ENCODE data around the gene BEND7. TPM values are rescaled to one million over a fixed set of nuclear protein-coding genes. Genes with fewer than 3 reads are reported as not detected.

The BEND7 gene
- total and polyA plus RNA-seq, 2 donors: 0.66 to 2.1 TPM

DNA sequence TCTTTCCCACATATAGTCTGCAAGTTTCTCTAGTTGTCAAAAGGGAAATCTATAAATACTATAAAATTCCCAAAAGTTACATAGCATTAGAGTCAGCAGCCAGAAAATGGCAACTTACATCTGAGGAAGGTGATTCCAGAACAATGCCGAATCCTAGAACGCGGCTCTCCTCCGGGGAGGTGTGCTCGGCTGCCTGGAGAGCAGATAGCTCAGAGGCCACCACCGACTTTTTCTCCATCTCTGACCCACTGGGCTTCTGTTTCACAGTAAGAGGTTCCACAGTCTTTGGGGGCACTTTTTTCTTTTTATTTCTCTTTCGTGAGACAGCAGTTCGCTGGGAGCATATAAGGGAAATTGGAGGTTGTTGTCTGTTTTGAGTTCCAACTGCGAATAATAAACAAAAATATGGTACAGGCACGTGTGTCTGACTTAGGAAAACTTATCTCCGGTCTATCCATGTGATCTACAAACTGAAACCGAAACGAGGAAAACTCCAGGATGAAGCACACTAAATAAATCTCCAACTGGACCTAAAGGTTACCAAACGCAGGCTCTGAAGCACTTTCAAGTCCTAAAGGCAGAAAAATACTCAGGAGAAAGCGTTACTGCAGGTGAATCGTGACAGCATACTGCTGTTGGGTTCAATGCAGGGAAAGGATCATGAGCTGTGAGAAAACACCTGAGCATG is 36.2 kb downstream of the BEND7 start:
- no peak overlapping the region for H3K27ac ChIP-seq (ENCODE audit: low read depth in 1 of 2, low read length in 1 of 2)
- WGBS: 95% methylated on average over 16 of the region's 16 CpGs
- no peak overlapping the region for H3K4me3 ChIP-seq (ENCODE audit: low read length in 2 of 2)

DNA sequence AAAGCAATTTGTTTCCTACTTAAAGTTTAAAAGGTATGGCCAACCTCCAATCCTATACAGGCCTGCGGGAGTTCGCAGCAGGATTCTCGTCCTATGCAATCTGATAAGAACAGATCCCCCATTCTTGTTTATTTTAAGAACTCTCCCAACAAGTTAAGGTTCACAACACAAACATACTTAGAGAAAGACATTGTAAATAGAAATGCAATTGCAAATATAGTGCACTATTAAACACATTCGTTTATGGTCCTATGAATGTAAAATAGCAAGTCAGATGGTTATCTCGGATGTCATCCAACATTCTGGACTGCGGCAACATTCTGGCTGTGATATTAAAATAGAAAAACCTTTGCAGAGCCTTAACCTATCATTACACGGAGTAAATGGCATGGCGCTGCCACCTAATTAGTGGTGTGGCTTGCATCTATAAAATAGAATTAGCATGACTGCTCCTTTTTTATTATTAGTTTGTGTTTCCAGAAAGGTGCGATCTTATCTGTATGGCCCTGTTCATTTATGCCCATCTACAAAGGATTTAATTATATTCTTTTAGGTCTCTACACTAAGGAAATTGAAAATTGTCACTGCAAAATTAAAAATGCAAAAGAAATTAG is 37.0 kb downstream of the BEND7 start:
- WGBS: 87% methylated on average over 9 of the region's 9 CpGs
- H3K4me3 ChIP-seq (ENCODE audit: low read length in 2 of 2): no peak overlapping the region
- no peaks in the 10 kb centered on the region for H3K36me3 ChIP-seq (ENCODE audit: control insufficient read depth in 2 of 2, insufficient read depth in 2 of 2, low read length in 1 of 2)
- no peaks in the 10 kb centered on the region for H3K27me3 ChIP-seq (ENCODE audit: control insufficient read depth in 2 of 2, insufficient read depth in 1 of 2, low read length in 1 of 2)
- H3K4me1 ChIP-seq (ENCODE audit: control insufficient read depth in 2 of 2, insufficient read depth in 2 of 2, low read length in 2 of 2): no peaks in the 10 kb centered on the region
- no peak overlapping the region for H3K27ac ChIP-seq (ENCODE audit: low read depth in 1 of 2, low read length in 1 of 2)
- no peaks in the 10 kb centered on the region for H3K9me3 ChIP-seq (ENCODE audit: control insufficient read depth in 2 of 2, insufficient read depth in 1 of 2, low read length in 1 of 2)
- no peak for DNase-seq (ENCODE audit: low read depth in 6 of 9, low spot score in 9 of 9)

More for the DNA sequence above, 36.2 kb downstream of the BEND7 start:
- no peaks in the 10 kb centered on the region for H3K36me3 ChIP-seq (ENCODE audit: control insufficient read depth in 2 of 2, insufficient read depth in 2 of 2, low read length in 1 of 2)
- no peak for DNase-seq (ENCODE audit: low read depth in 6 of 9, low spot score in 9 of 9)
- H3K4me1 ChIP-seq (ENCODE audit: control insufficient read depth in 2 of 2, insufficient read depth in 2 of 2, low read length in 2 of 2): no peaks in the 10 kb centered on the region
- no peaks in the 10 kb centered on the region for H3K9me3 ChIP-seq (ENCODE audit: control insufficient read depth in 2 of 2, insufficient read depth in 1 of 2, low read length in 1 of 2)
- no peaks in the 10 kb centered on the region for H3K27me3 ChIP-seq (ENCODE audit: control insufficient read depth in 2 of 2, insufficient read depth in 1 of 2, low read length in 1 of 2)

DNA sequence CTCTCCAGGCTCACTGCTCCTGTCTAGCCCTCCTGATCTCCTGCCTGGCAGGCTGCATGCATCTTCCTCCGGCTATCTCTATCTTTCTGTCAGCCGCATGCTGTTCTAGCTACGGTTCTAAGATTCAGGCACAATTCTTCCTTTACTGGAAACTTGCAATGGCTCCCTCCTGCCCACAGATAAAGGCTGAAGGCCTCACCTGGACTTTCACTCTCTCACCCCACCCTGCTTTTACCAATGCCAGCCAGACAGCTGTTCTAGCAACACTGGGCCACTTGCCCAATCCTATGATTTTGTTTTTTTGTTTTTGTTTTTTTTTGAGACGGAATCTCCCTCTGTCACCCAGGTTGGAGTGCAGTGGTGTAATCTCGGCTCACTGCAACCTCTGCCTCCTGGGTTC is 38.3 kb downstream of the BEND7 start:
- DNase-seq (ENCODE audit: low read depth in 6 of 9, low spot score in 9 of 9): no peak
- WGBS: 98% methylated on average over 5 of the region's 5 CpGs
- H3K4me3 ChIP-seq (ENCODE audit: low read length in 2 of 2): no peak overlapping the region

DNA sequence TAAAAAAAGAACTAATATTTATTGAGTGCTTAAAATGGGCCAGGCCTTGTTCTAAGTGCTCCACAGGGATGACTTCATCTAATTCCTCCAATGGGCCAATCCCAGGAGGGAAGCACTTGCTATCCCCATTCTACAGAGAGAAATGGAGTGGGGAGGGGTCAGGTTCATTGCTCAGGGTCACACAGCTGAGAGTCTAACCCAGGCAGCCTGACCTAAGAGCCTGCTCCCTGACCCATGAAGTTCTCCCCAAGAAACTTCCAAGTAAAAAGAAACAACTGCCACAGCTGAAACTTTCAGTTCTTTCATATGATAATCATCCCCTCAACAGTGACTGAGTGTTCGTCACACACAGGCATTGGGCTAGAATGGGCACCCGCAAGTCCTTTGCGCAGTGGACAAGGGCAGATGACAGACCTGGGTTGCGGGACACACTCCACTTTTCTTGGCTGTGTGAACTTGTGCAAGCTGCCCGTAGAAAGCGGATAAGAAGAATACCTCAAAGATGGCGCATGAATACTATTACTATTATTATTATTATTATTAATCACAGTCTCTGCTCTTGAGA is 39.7 kb downstream of the BEND7 start:
- H3K4me1 ChIP-seq (ENCODE audit: control insufficient read depth in 2 of 2, insufficient read depth in 2 of 2, low read length in 2 of 2): no peaks in the 10 kb centered on the region
- no peaks in the 10 kb centered on the region for H3K36me3 ChIP-seq (ENCODE audit: control insufficient read depth in 2 of 2, insufficient read depth in 2 of 2, low read length in 1 of 2)
- DNase-seq (ENCODE audit: low read depth in 6 of 9, low spot score in 9 of 9): no peak
- no peaks in the 10 kb centered on the region for H3K27me3 ChIP-seq (ENCODE audit: control insufficient read depth in 2 of 2, insufficient read depth in 1 of 2, low read length in 1 of 2)
- WGBS: 98% methylated on average over 7 of the region's 7 CpGs
- H3K9me3 ChIP-seq (ENCODE audit: control insufficient read depth in 2 of 2, insufficient read depth in 1 of 2, low read length in 1 of 2): no peaks in the 10 kb centered on the region
- H3K27ac ChIP-seq (ENCODE audit: low read depth in 1 of 2, low read length in 1 of 2): no peak overlapping the region
- H3K4me3 ChIP-seq (ENCODE audit: low read length in 2 of 2): no peak overlapping the region

More for the DNA sequence above, 38.3 kb downstream of the BEND7 start:
- Histone ChIP-seq H3K27me3 (ENCODE audit: control insufficient read depth in 2 of 2, insufficient read depth in 1 of 2, low read length in 1 of 2) (no peaks in the 10 kb centered on the region), H3K4me1 (ENCODE audit: control insufficient read depth in 2 of 2, insufficient read depth in 2 of 2, low read length in 2 of 2) (no peaks in the 10 kb centered on the region), H3K36me3 (ENCODE audit: control insufficient read depth in 2 of 2, insufficient read depth in 2 of 2, low read length in 1 of 2) (no peaks in the 10 kb centered on the region), H3K9me3 (ENCODE audit: control insufficient read depth in 2 of 2, insufficient read depth in 1 of 2, low read length in 1 of 2) (no peaks in the 10 kb centered on the region), H3K27ac (ENCODE audit: low read depth in 1 of 2, low read length in 1 of 2) (no peak overlapping the region)

DNA sequence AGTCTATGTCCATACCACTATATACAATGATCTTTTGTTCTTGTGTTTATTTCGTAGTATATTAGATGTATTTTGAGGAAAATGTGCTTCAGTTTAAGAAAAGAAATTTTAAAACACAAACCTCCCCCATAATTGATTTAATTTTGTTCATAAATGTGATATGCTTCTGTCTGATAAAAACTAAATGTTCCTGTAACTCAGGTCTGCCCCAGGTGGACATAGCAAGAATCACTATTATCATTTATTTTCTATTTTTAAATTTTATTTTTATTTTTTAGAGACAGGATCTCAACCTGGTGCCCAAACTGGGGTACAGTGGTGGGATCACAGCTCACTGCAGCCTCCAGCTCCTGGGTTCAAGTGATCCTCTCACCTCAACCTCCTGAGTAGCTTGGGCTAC is 43.2 kb downstream of the BEND7 start:
- 97% methylated on average over 1 of the region's 1 CpG for WGBS
- no peak for DNase-seq (ENCODE audit: low read depth in 6 of 9, low spot score in 9 of 9)
- H3K4me1 ChIP-seq (ENCODE audit: control insufficient read depth in 2 of 2, insufficient read depth in 2 of 2, low read length in 2 of 2): no peaks in the 10 kb centered on the region

DNA sequence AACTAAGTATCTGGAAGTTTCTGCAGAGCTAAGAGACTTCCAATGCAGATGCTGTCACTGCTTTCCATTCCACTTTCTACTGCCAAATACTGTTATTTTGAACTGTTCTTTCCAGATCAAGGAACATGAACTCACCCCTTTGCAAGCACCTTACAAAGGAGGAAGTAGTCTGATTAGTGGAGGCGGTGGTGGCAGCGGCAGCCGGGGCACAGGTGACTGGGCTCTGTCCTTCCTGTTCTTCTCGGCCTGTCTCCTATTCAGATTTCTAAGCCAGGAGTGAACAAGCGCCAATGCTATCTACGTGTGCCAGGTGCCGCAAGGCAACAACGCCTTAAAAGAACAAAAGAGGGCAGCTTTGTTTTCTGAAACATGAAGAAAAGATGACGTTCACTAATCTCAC is 44.9 kb downstream of the BEND7 start:
- Histone ChIP-seq H3K4me1 (ENCODE audit: control insufficient read depth in 2 of 2, insufficient read depth in 2 of 2, low read length in 2 of 2) (no peaks in the 10 kb centered on the region), H3K9me3 (ENCODE audit: control insufficient read depth in 2 of 2, insufficient read depth in 1 of 2, low read length in 1 of 2) (no peaks in the 10 kb centered on the region), H3K36me3 (ENCODE audit: control insufficient read depth in 2 of 2, insufficient read depth in 2 of 2, low read length in 1 of 2) (no peaks in the 10 kb centered on the region), H3K4me3 (ENCODE audit: low read length in 2 of 2) (no peak overlapping the region), H3K27ac (ENCODE audit: low read depth in 1 of 2, low read length in 1 of 2) (no peak overlapping the region), H3K27me3 (ENCODE audit: control insufficient read depth in 2 of 2, insufficient read depth in 1 of 2, low read length in 1 of 2) (peaks cover 0 to 6% of the 10 kb centered on the region in 2 donors)
- WGBS: 28% methylated on average over 9 of the region's 9 CpGs
- DNase-seq (ENCODE audit: low read depth in 6 of 9, low spot score in 9 of 9): peak in 2 of 9 donors; percentile 4 to 5

More for the DNA sequence above, 43.2 kb downstream of the BEND7 start:
- Histone ChIP-seq H3K27ac (ENCODE audit: low read depth in 1 of 2, low read length in 1 of 2) (no peak overlapping the region), H3K27me3 (ENCODE audit: control insufficient read depth in 2 of 2, insufficient read depth in 1 of 2, low read length in 1 of 2) (peaks cover 0 to 6% of the 10 kb centered on the region in 2 donors), H3K4me3 (ENCODE audit: low read length in 2 of 2) (no peak overlapping the region), H3K36me3 (ENCODE audit: control insufficient read depth in 2 of 2, insufficient read depth in 2 of 2, low read length in 1 of 2) (no peaks in the 10 kb centered on the region), H3K9me3 (ENCODE audit: control insufficient read depth in 2 of 2, insufficient read depth in 1 of 2, low read length in 1 of 2) (no peaks in the 10 kb centered on the region)

DNA sequence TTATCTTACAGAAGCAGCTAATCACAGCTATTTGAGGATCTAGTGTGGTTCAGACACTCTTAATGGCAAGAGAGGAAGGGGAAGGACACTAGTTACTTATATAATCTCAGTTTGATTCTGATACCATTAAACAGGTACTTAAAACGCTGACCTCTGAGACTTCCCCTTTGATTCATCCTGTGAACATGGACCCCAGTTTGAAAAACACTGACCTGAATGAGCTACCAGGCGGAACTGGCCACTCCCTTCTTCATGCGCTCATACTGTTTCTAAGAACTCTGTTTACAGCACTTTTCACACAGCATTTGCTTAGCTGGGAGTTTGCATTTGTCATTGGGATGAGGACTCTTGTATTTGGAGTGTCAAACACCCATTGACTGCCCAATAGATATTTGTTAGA is 45.7 kb downstream of the BEND7 start:
- DNase-seq (ENCODE audit: low read depth in 6 of 9, low spot score in 9 of 9): no peak
- 96% methylated on average over 3 of the region's 3 CpGs for WGBS
- Histone ChIP-seq H3K36me3 (ENCODE audit: control insufficient read depth in 2 of 2, insufficient read depth in 2 of 2, low read length in 1 of 2) (no peaks in the 10 kb centered on the region), H3K27me3 (ENCODE audit: control insufficient read depth in 2 of 2, insufficient read depth in 1 of 2, low read length in 1 of 2) (peaks cover 0 to 6% of the 10 kb centered on the region in 2 donors), H3K9me3 (ENCODE audit: control insufficient read depth in 2 of 2, insufficient read depth in 1 of 2, low read length in 1 of 2) (no peaks in the 10 kb centered on the region), H3K27ac (ENCODE audit: low read depth in 1 of 2, low read length in 1 of 2) (no peak overlapping the region), H3K4me3 (ENCODE audit: low read length in 2 of 2) (no peak overlapping the region), H3K4me1 (ENCODE audit: control insufficient read depth in 2 of 2, insufficient read depth in 2 of 2, low read length in 2 of 2) (no peaks in the 10 kb centered on the region)

DNA sequence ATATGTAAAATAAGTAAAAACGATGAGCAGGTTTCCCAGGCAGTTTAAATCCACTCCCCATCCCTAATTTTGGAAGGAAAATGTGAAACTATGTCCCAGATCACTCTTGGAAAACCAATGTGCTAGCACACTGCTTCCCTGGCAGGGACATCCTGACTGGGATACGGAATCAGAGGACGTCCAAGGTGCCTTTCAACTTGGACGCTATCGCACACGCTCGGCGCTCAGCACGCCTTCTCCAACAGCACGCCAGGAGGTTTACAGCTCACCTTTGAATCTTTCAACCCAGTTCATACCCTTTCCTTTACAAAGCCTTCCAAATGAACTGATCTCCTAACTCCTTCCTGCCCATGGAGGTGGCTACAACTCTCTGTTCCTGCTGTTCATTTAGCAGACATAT is 47.1 kb downstream of the BEND7 start:
- WGBS: 98% methylated on average over 10 of the region's 10 CpGs

DNA sequence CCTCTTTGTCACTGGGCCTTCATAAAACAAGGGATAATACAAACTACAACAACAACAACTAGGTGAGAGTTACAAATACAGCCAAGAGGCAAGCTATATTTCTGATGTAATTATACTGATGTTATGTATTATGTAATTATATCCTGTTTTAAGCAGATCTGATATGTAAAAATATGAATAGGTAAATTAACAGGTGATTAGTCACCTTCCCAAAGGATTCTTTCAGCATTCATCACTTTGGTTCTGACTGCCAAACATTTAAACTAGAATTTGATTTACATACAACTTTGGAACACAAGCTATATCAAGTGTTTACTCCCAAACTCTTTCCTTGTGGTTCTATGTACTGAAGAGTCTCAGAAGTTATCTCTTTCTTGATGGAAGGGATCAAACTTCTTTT is 53.7 kb downstream of the BEND7 start:
- H3K36me3 ChIP-seq (ENCODE audit: control insufficient read depth in 2 of 2, insufficient read depth in 2 of 2, low read length in 1 of 2): no peaks in the 10 kb centered on the region
- H3K4me3 ChIP-seq (ENCODE audit: low read length in 2 of 2): no peak overlapping the region
- H3K27me3 ChIP-seq (ENCODE audit: control insufficient read depth in 2 of 2, insufficient read depth in 1 of 2, low read length in 1 of 2): no peaks in the 10 kb centered on the region
- DNase-seq (ENCODE audit: low read depth in 6 of 9, low spot score in 9 of 9): no peak
- no peak overlapping the region for H3K27ac ChIP-seq (ENCODE audit: low read depth in 1 of 2, low read length in 1 of 2)
- no peaks in the 10 kb centered on the region for H3K4me1 ChIP-seq (ENCODE audit: control insufficient read depth in 2 of 2, insufficient read depth in 2 of 2, low read length in 2 of 2)
- peaks cover 0 to 4% of the 10 kb centered on the region in 2 donors for H3K9me3 ChIP-seq (ENCODE audit: control insufficient read depth in 2 of 2, insufficient read depth in 1 of 2, low read length in 1 of 2)

More for the DNA sequence above, 47.1 kb downstream of the BEND7 start:
- no peaks in the 10 kb centered on the region for H3K36me3 ChIP-seq (ENCODE audit: control insufficient read depth in 2 of 2, insufficient read depth in 2 of 2, low read length in 1 of 2)
- H3K4me1 ChIP-seq (ENCODE audit: control insufficient read depth in 2 of 2, insufficient read depth in 2 of 2, low read length in 2 of 2): no peaks in the 10 kb centered on the region
- no peak for DNase-seq (ENCODE audit: low read depth in 6 of 9, low spot score in 9 of 9)
- no peak overlapping the region for H3K4me3 ChIP-seq (ENCODE audit: low read length in 2 of 2)
- peaks cover 0 to 6% of the 10 kb centered on the region in 2 donors for H3K27me3 ChIP-seq (ENCODE audit: control insufficient read depth in 2 of 2, insufficient read depth in 1 of 2, low read length in 1 of 2)
- no peak overlapping the region for H3K27ac ChIP-seq (ENCODE audit: low read depth in 1 of 2, low read length in 1 of 2)
- H3K9me3 ChIP-seq (ENCODE audit: control insufficient read depth in 2 of 2, insufficient read depth in 1 of 2, low read length in 1 of 2): no peaks in the 10 kb centered on the region
